ENCODE data around the gene KRTAP15-1. TPM values are rescaled to one million over a fixed set of nuclear protein-coding genes. Genes with fewer than 3 reads are reported as not detected.

The KRTAP15-1 gene
- not detected for total RNA-seq

DNA sequence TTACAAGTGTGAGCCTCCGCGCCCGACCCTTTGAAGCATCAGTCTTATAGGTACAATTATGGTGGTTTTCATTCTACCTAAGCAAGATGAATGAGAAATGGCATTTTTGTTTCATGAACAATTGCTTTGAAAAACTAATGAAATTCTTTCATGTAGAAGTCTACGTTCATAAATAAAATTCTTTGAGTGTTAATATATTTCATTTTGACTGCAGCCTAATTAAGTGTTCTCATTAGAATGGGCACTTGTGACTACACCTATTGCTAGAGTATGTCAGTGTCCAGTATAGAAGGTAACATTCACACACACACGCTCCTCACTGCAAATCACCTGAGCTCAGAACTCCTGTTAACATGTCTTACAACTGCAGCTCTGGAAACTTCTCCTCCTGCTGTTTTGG, at the start of gene KRTAP15-1:
Gene KRTAP15-1 (plus strand): TSS at position 301 of the 400 bp plus-strand sequence. CDS start 53 bp downstream, at position 354.
- TF ChIP-seq, protein P1, sequence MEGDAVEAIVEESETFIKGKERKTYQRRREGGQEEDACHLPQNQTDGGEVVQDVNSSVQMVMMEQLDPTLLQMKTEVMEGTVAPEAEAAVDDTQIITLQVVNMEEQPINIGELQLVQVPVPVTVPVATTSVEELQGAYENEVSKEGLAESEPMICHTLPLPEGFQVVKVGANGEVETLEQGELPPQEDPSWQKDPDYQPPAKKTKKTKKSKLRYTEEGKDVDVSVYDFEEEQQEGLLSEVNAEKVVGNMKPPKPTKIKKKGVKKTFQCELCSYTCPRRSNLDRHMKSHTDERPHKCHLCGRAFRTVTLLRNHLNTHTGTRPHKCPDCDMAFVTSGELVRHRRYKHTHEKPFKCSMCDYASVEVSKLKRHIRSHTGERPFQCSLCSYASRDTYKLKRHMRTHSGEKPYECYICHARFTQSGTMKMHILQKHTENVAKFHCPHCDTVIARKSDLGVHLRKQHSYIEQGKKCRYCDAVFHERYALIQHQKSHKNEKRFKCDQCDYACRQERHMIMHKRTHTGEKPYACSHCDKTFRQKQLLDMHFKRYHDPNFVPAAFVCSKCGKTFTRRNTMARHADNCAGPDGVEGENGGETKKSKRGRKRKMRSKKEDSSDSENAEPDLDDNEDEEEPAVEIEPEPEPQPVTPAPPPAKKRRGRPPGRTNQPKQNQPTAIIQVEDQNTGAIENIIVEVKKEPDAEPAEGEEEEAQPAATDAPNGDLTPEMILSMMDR (IDR thresholded peaks at IDR 0.05) = no peak
- H3K4me1 ChIP-seq = no peaks in the 10 kb centered on the region
- no peaks in the 10 kb centered on the region for H3K27me3 ChIP-seq
- H3K27ac ChIP-seq = no peak within 1 kb of the TSS
- H3K4me3 ChIP-seq = no peak within 1 kb of the TSS
- H3K9me3 ChIP-seq = no peaks in the 10 kb centered on the region
- DNase-seq (ENCODE audit: low spot score) = no peak
- H3K36me3 ChIP-seq = no peaks in the 10 kb centered on the region

DNA sequence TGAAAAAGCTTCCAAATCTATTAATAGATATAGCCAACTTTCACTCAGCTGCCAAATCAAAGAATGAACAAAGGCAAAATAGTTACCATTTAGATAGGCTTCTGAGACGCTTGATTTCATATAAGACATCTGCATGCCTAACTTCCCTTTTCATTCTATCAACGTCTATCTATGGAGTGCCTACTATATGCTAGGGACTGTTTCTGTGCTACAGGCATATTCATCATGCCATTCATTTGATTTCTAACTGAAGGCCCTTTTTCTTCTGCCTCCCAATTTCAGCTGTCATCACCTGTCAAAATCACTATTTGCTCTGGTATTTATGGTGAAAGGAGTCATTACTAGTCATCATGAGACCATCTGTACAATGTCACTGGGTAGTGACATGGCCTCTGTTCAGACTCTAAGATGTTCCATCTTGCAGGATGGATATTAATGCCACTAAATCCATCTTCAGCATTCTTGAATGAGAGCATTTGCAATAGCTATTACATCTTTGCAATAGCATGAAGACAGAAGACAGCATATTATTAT, 48.5 kb upstream of the KRTAP15-1 start:
- Histone ChIP-seq H3K27me3 (no peaks in the 10 kb centered on the region), H3K4me1 (no peaks in the 10 kb centered on the region), H3K9me3 (peaks cover 0 to 11% of the 10 kb centered on the region in 2 donors), H3K27ac (peak overlapping the region in 1 of 2 donors; percentile 16), H3K36me3 (no peaks in the 10 kb centered on the region), H3K4me3 (no peak overlapping the region)
- DNase-seq (ENCODE audit: low spot score) = no peak
- TF ChIP-seq, protein P1 (IDR thresholded peaks at IDR 0.05) = no peak

DNA sequence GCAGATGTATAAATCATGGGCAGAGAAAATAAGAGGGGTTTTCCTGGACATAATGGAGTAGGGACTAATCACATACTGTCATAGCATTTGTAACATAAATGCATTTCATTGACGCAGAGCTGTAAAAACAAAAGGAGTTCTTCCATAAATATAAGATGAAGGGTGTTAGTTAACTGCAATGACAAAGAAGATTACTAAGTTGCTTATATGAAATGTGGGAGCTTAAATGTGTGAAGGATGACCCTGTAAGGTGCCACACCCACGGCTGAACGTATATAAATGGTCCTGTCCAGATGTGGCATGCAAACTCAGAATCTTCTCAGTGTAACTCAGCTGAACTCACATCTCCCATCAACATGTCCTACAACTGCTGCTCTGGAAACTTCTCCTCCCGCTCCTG, 44.3 kb upstream of the KRTAP15-1 start, which contains the start of gene KRTAP13-1:
Gene KRTAP13-1 (plus strand): TSS at position 301 of the 400 bp plus-strand sequence. CDS start 56 bp downstream, at position 357.
- H3K36me3 ChIP-seq = no peaks in the 10 kb centered on the region
- H3K27ac ChIP-seq = no peak within 1 kb of the TSS
- no peaks in the 10 kb centered on the region for H3K4me1 ChIP-seq
- peaks cover 0 to 5% of the 10 kb centered on the region in 2 donors for H3K9me3 ChIP-seq
- H3K4me3 ChIP-seq = no peak within 1 kb of the TSS
- DNase-seq (ENCODE audit: low spot score) = no peak
- no peaks in the 10 kb centered on the region for H3K27me3 ChIP-seq
- TF ChIP-seq, protein P1 (IDR thresholded peaks at IDR 0.05) = no peak

- no peaks in the 10 kb centered on the region for H3K36me3 ChIP-seq
- H3K27ac ChIP-seq = no peak overlapping the region
- H3K4me3 ChIP-seq = no peak overlapping the region
- no peaks in the 10 kb centered on the region for H3K4me1 ChIP-seq
- TF ChIP-seq, protein P1 (IDR thresholded peaks at IDR 0.05) = peak in 1 of 2 donors; percentile 36
- peaks cover 0 to 17% of the 10 kb centered on the region in 2 donors for H3K9me3 ChIP-seq
- DNase-seq (ENCODE audit: low spot score) = no peak
- H3K27me3 ChIP-seq = no peaks in the 10 kb centered on the region
These were observed 31.1 kb upstream of the KRTAP15-1 start for GRCh38 chr21:30408782-30409494.

DNA sequence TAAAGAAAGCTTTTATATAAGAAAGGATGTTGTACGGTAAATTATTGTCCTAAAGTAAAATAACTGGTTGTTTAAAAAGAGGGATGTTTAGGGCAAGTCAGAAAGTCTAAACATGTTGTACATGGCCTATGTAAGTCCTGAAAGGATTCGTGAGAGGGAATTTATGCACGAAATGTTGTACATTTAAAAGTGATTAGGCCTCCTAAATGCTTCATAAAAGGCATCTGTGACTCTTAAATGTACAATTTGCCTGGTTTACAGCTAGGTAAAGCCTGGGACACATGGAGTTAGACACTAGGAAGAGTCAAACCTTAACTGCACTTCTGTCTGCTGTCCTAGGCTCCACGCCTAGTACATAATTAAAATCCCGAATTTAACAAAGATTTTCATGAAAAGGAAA, 24.1 kb upstream of the KRTAP15-1 start:
- H3K27ac ChIP-seq = no peak overlapping the region
- H3K4me1 ChIP-seq = no peaks in the 10 kb centered on the region
- no peaks in the 10 kb centered on the region for H3K36me3 ChIP-seq
- no peaks in the 10 kb centered on the region for H3K9me3 ChIP-seq
- TF ChIP-seq, protein P1 (IDR thresholded peaks at IDR 0.05) = no peak
- no peaks in the 10 kb centered on the region for H3K27me3 ChIP-seq
- no peak overlapping the region for H3K4me3 ChIP-seq
- no peak for DNase-seq (ENCODE audit: low spot score)

Data from right atrium auricular region (tissue), 2 donors.